Measurements from ENCODE around the gene NOXO1. TPM values are rescaled to one million over a fixed set of nuclear protein-coding genes. Genes with fewer than 3 reads are reported as not detected.

Gene NOXO1
- total RNA-seq, 1 donor from 2014 or later: 0.37 TPM

- intact Hi-C loops (cut with micrococcal nuclease): loop anchor here (1.0 to 10.0 kb wide), 5 partner anchors 43 to 351 kb away; partner anchors contain the start of genes CRAMP1, IFT140, MLST8 and NTHL1
These were observed 15.8 kb downstream of the NOXO1 start for GRCh38 chr16:1965396-1966001.

- intact Hi-C loops (cut with micrococcal nuclease): loop anchor here (1.0 to 10.0 kb wide), 9 partner anchors 8 to 350 kb away; partner anchors contain the start of genes CRAMP1, IFT140, MLST8 and MSRB1
These were observed 16.5 kb downstream of the NOXO1 start, which contains the start of gene RPS2 for GRCh38 chr16:1964506-1965395. TSS of gene RPS2 (minus strand) at chr16:1964826. CDS start at chr16:1964625, 201 bp downstream.

DNA sequence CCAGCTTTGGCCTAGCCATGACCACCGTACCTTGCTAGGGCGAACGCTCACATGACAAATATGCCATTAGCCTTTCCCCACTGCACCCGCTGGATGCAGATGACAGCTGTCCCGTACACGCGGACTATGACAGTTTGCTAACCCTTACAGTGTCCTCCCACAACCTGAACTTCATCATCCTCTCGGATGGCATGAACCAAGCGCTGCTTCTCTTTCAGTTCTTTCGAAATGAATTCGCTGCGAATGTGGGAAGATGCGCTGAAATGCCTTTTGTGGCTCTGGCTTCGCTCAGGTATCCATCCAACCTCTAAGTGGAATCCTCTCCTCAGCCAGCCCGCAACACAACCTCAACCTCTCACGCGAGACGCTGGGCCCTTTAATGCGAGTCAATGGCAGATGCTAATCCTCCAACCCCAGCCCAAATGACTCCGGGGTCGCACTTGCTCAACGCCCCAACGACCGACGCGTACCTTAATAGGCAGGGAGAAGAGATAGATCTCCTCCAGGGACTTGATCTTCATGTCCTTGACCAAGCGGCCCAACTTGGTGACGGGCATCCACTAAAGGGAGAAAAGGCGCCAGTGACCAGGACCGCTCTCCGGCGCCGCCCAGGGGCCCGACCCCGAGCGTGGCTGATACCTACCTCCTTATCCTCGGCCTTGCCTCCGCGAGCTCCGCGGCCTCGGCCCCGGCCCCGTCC lies 17.3 kb downstream of the NOXO1 start:
- intact Hi-C loops (cut with micrococcal nuclease): loop anchor here (1.0 to 10.0 kb wide), 8 partner anchors 8 to 349 kb away; partner anchors contain the start of genes CRAMP1, IFT140, MSRB1 and NTHL1

DNA sequence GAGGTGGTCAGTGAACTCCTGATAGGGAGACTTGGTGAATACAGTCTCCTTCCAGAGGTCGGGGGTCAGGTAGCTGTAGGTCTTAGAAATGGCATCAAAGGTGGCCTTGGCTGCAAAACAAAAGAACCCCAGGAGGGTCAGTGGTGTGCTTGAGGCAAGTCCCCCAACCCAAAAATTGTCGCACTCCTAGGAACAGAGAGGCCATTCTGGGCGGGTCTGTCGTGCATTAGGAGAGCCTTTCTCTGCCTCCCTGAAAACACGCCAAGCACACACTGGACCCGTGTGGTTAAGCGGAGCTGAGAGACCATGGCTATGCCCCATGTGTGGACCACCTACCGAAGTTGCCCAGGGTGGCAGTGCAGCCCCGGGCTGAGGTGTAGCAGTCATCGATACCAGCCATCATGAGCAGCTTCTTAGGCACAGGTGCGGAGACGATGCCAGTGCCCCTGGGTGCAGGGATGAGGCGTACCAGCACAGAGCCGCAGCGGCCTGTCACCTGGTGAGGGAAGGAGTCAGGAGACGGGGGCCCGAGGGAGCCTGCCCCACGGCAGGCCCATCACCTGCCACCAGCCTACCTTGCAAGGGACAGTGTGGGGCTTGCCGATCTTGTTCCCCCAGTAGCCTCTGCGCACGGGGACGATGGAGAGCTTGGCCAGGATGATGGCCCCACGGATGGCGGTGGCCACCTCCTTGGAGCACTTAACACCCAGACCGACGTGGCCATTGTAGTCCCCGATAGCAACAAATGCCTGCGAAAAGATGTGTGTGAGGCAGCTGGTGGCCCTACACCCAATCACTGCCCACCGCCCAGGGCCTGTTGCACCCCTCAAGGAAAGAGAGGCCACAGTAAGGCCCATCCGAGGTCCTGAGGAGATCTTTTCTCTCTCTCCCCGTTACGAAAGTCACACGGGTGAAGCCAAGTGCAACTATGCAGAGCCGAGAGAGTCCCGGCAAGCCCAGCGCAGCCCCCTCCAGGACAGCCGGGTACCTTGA lies 18.8 kb downstream of the NOXO1 start:
- intact Hi-C loops (cut with micrococcal nuclease): loop anchor here (10.0 kb wide), 1 partner anchor 348 kb away; the partner anchor contains the start of genes CRAMP1 and IFT140

DNA sequence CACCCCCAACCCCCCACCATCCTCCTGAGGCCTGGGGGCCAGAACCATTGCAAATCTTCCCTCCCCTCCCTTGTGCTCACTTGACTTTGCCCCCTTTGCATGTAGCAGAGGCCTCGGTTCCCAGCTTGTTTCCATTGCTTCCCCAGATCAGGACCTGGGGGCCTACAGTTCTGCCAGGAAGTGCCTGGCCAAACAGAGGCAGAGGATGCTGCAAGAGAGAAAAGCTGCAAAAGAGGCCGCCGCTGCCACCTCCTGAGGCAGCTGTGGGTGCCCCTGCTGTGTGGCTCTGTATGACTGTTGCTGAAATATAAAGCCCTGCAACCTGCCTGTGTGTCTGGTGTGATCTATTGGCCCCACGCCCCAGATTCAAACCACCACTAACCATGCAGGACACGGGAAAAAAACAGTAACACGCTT lies 19.6 kb downstream of the NOXO1 start:
- intact Hi-C loops (cut with micrococcal nuclease): loop anchor here (10.0 kb wide), 1 partner anchor 347 kb away; the partner anchor contains the start of genes CRAMP1 and IFT140

- intact Hi-C loops (cut with micrococcal nuclease): loop anchor here (10.0 kb wide), 1 partner anchor 346 kb away; the partner anchor contains the start of genes CRAMP1 and IFT140
These were observed 20.3 kb downstream of the NOXO1 start for GRCh38 chr16:1960665-1961630.

DNA sequence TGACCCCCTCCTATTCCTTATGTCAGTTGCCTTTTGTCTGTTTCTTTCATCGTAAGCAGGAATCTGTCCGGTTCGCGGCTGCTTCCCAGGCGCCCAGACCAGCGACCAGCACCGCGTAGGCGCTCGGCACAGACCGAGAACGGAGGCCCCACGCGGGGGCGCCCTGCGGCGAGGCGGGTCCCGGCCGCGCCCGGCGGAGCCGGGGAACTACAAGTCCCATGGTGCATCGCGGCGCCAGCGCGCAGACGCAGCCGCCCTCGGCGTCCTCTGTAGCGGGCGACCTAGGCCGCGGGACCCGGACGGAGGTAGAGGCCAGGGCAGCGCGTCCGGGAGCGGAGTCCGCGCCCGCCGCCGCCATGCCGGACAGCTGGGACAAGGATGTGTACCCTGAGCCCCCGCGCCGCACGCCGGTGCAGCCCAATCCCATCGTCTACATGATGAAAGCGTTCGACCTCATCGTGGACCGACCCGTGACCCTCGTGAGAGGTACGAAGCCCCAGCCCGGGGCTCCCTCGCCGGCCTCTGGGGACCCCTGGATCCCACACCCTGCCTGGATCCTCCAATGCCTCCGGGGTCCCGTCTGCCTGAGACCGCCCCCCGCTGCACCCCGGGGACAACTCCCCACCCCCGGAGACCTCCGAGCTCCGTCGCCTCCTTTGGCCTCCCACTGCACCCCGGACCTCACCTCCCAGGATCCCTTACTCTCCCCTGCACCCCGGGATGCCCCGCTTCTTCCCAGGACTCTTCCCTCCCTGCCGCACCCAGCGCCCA lies 21.8 kb downstream of the NOXO1 start, which contains the start of gene NDUFB10:
TSS of gene NDUFB10 (plus strand) at position 270 of the 771 bp plus-strand sequence. CDS start at position 357, 87 bp downstream.
- intact Hi-C loops (cut with micrococcal nuclease): loop anchor here (1.0 to 10.0 kb wide), 5 partner anchors 13 to 345 kb away; partner anchors contain the start of genes CRAMP1, IFT140, MSRB1 and NTHL1

- intact Hi-C loops (cut with micrococcal nuclease): loop anchor here (1.0 to 2.0 kb wide), 4 partner anchors 14 to 182 kb away; partner anchors contain the start of genes MSRB1, NTHL1, TBL3 and TSC2
These were observed 22.5 kb downstream of the NOXO1 start for GRCh38 chr16:1958715-1959268.

DNA sequence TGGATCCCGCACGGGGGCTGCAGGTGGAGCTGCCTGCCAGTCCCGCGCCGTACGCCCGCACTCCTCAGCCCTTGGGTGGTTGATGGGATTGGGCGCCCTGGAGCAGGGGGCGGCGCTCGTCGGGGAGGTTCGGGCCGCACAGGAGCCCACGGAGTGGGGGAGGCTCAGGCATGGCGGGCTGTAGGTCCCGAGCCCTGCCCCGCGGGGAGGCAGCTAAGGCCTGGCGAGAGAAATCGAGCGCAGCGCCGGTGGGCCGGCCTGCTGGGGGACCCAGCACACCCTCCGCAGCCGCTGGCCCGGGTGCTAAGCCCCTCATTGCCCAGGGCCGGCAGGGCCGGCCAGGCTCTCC lies 23.2 kb downstream of the NOXO1 start:
- intact Hi-C loops (cut with micrococcal nuclease): loop anchor here (2.0 kb wide), 1 partner anchor 15 kb away; the partner anchor contains the start of gene TBL3

- intact Hi-C loops (cut with micrococcal nuclease): loop anchor here (2.0 kb wide), 1 partner anchor 15 kb away; the partner anchor contains the start of gene TBL3
These were observed 23.7 kb downstream of the NOXO1 start for GRCh38 chr16:1957434-1958142.

GRCh38 chr16:1953734-1954133 lies 27.5 kb downstream of the NOXO1 start:
- intact Hi-C loops (cut with micrococcal nuclease): no loop called here

DNA sequence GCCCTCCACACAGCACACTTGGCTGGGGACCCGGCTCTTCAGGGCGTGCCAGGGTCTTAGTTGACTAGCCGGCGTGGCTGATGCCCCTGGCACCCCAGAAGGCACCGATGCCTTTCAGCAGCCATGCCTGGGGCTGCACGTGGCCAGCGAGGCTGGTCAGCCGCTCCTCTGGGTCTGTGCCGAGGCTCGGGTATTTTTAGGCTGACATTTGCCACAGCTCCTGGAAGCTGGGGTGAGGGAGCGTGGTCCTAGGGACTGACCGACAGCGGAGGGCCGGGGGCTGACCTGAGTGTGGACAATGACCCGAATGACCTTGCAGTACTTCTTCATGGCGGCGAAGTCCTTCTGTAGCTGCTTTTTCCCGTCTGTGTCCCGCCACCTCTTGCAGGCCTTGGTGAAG lies 30.7 kb downstream of the NOXO1 start:
- intact Hi-C loops (cut with micrococcal nuclease): no loop called here

DNA sequence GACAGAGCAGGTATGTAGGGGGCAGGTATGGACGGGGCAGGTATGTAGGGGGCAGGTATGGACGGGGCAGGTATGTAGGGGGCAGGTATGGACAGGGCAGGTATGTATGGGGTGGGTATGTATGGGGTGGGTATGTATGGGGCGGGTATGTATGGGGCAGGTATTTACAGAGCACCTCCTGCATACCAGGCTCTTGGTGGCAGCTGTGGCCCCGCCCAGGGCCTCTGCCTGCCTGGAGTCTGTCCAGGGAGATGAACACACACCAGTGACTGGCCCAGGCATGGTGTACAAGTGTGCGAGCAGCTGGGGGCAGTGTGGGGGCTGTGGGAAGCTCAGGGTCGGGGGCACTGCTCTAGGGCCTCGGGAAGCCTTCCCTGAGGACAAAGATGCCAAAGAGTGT lies 31.2 kb downstream of the NOXO1 start:
- intact Hi-C loops (cut with micrococcal nuclease): no loop called here

GRCh38 chr16:1949507-1949906 lies 31.8 kb downstream of the NOXO1 start:
- intact Hi-C loops (cut with micrococcal nuclease): no loop called here

DNA sequence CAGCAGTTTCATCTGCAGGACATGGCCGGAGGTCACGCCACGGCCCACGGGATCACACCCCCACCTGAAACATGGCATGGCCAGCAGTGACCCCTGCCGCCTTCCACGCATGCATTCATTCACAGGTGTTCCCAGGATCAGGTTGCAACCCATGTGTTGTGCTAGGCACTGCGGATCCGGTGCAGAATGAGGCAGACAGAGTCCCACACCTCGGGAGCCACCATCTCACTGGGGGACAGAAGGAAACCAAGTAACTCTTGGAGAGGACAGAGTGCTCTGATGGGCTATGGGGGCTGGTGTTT lies 33.9 kb downstream of the NOXO1 start:
- intact Hi-C loops (cut with micrococcal nuclease): no loop called here

- intact Hi-C loops (cut with micrococcal nuclease): no loop called here
These were observed 34.5 kb downstream of the NOXO1 start for GRCh38 chr16:1946495-1947368.
